K562 (cell line): Measurements from ENCODE around the gene CARD8. TPM values are rescaled to one million over a fixed set of nuclear protein-coding genes. Genes with fewer than 3 reads are reported as not detected.

ENCODE experiments used
- E2F5 ChIP-seq: sonication (generic); formaldehyde crosslinking; IDR thresholded peaks from 2 replicates; pipeline ENCODE4 v1.8.0; 2022; ENCODE audit warnings: mild to moderate bottlenecking, missing genetic modification reagents
- ETV6 ChIP-seq, 3 experiments: fragments of 150-350 bp in 1 of 3; sonication (generic) in 1 of 3; formaldehyde crosslinking in 1 of 3; IDR thresholded peaks; 2 replicates each; pipeline versions ENCODE4 v1.6.1 to v1.8.0; 2014 to 2022; ENCODE audit warnings: borderline replicate concordance in 2 of 3, low read depth in 2 of 3, antibody characterized with exemption in 1 of 3, low read length in 1 of 3, mild to moderate bottlenecking in 1 of 3, missing genetic modification reagents in 1 of 3
- FUS ChIP-seq: fragments of 200-400 bp; formaldehyde crosslinking; optimal IDR thresholded peaks from 2 replicates; pipeline ENCODE3; 2017; ENCODE audit warnings: low read depth, low read length
- HMG20B ChIP-seq: fragments of 250-450 bp; sonication (Bioruptor Pico); IDR thresholded peaks from 2 replicates; pipeline ENCODE4 v1.5.0; 2021; ENCODE audit warnings: mild to moderate bottlenecking
- HOMEZ ChIP-seq: fragments of 250-450 bp; sonication (Bioruptor Pico); IDR thresholded peaks from 2 replicates; pipeline ENCODE4 v1.4.0; 2020; ENCODE audit warnings: mild to moderate bottlenecking, moderate library complexity
- ILK ChIP-seq: fragments of 450-650 bp; IDR thresholded peaks from 2 replicates; pipeline ENCODE4 v1.6.1; 2016; ENCODE audit warnings: missing genetic modification characterization, low read depth, mild to moderate bottlenecking, missing compliant biosample characterization, moderate library complexity, borderline replicate concordance
- MTF1 ChIP-seq: fragments of 250-450 bp; sonication (Bioruptor Pico); IDR thresholded peaks from 2 replicates; pipeline ENCODE4 v1.9.0; 2021; ENCODE audit warnings: moderate library complexity, mild to moderate bottlenecking, inconsistent platforms, borderline replicate concordance
- MXD1 ChIP-seq: fragments of 250-450 bp; sonication (Bioruptor Pico); IDR thresholded peaks from 2 replicates; pipeline ENCODE4 v1.8.0; 2021; ENCODE audit warnings: borderline replicate concordance, mild to moderate bottlenecking, moderate library complexity; ENCODE audit not compliant: poor library complexity, severe bottlenecking
- NRF1 ChIP-seq, 2 experiments: fragments of 450-650 bp; IDR thresholded peaks in 1 of 2; conservative IDR thresholded peaks in 1 of 2; 2 replicates each; pipeline ENCODE4 v1.6.1; 2014; ENCODE audit warnings: mild to moderate bottlenecking in 2 of 2
- PCBP2 ChIP-seq: fragments of 200-400 bp; formaldehyde crosslinking; IDR thresholded peaks from 2 replicates; pipeline ENCODE4 v1.6.1; 2018; ENCODE audit warnings: low read length, low read depth, mild to moderate bottlenecking, moderate library complexity; ENCODE audit not compliant: poor library complexity, severe bottlenecking
- RBM34 ChIP-seq: fragments of 200-400 bp; formaldehyde crosslinking; IDR thresholded peaks from 2 replicates; pipeline ENCODE4 v1.6.1; 2018; ENCODE audit warnings: low read length, borderline replicate concordance; ENCODE audit not compliant: insufficient read depth
- SREBF1 ChIP-seq: fragments of 150-350 bp; IDR thresholded peaks from 2 replicates; pipeline ENCODE4 v1.6.1; 2014; ENCODE audit warnings: antibody characterized with exemption, low read depth, low read length, borderline replicate concordance
- TAF15 ChIP-seq: fragments of 200-400 bp; formaldehyde crosslinking; IDR thresholded peaks from 2 replicates; pipeline ENCODE4 v1.6.1; 2017; ENCODE audit warnings: mild to moderate bottlenecking, low read depth, low read length, moderate library complexity
- ZBTB33 ChIP-seq: sonication (generic); formaldehyde crosslinking; IDR thresholded peaks from 2 replicates; pipeline ENCODE4 v1.8.1; 2023; ENCODE audit warnings: mild to moderate bottlenecking, missing genetic modification reagents
- ZNF436 ChIP-seq: fragments of 250-450, 450-650 bp; sonication (Bioruptor Pico); formaldehyde crosslinking; IDR thresholded peaks from 2 replicates; pipeline ENCODE4 v1.7.0; 2020; ENCODE audit warnings: mild to moderate bottlenecking
- ZNF584 ChIP-seq: fragments of 200-800 bp; sonication (Bioruptor generic); IDR thresholded peaks from 2 replicates; pipeline ENCODE4 v1.6.1; 2016; ENCODE audit warnings: low read depth, mild to moderate bottlenecking, missing genetic modification characterization, missing compliant biosample characterization
- ZNF766 ChIP-seq: fragments of 200-800 bp; sonication (Bioruptor generic); conservative IDR thresholded peaks from 2 replicates; pipeline ENCODE4 v1.6.1; 2016; ENCODE audit warnings: missing genetic modification characterization, missing compliant biosample characterization
- polyA plus RNA-seq, 8 experiments: library from polyadenylated mRNA; depleted of rRNA in 4 of 8; stranded (reverse) in 5 of 8; unstranded in 3 of 8; fragments of >200 nt; fragmentation: Nextera tagmentation in 2 of 8; fragmentation: Illumina TruSeq in 1 of 8; extraction: Ambion mirVana in 2 of 8; extraction: Trizol in 1 of 8; gene quantifications; 2 replicates each; pipeline versions ENCODE4 v1.2.1 to v1.2.3, GENCODE V29; 2011 to 2014; ENCODE audit warnings: inconsistent platforms in 1 of 8, missing spikeins in 1 of 8
- total RNA-seq, 7 experiments: library from RNA; depleted of rRNA in 6 of 7; stranded (reverse); fragments of >200 nt in 6 of 7; fragmentation: Illumina TruSeq in 2 of 7; extraction: Trizol in 2 of 7; gene quantifications; 2 replicates each; pipeline versions ENCODE4 v1.2.1 to v1.2.3, GENCODE V29; 2011 to 2021; ENCODE audit warnings: low replicate concordance in 1 of 7
- TF ChIP-seq, protein P1 (sequence below): fragments of 450-650 bp; formaldehyde crosslinking; IDR thresholded peaks from 2 replicates; pipeline ENCODE4 v1.4.0; 2022; ENCODE audit warnings: mild to moderate bottlenecking, moderate library complexity

CARD8 gene
- total and polyA plus RNA-seq, 9 of the 15 experiments (the other 6 are each of a cell fraction or from before 2014, with no cell fraction given), result 11.5 to 26.4 (median 20.8) TPM

DNA sequence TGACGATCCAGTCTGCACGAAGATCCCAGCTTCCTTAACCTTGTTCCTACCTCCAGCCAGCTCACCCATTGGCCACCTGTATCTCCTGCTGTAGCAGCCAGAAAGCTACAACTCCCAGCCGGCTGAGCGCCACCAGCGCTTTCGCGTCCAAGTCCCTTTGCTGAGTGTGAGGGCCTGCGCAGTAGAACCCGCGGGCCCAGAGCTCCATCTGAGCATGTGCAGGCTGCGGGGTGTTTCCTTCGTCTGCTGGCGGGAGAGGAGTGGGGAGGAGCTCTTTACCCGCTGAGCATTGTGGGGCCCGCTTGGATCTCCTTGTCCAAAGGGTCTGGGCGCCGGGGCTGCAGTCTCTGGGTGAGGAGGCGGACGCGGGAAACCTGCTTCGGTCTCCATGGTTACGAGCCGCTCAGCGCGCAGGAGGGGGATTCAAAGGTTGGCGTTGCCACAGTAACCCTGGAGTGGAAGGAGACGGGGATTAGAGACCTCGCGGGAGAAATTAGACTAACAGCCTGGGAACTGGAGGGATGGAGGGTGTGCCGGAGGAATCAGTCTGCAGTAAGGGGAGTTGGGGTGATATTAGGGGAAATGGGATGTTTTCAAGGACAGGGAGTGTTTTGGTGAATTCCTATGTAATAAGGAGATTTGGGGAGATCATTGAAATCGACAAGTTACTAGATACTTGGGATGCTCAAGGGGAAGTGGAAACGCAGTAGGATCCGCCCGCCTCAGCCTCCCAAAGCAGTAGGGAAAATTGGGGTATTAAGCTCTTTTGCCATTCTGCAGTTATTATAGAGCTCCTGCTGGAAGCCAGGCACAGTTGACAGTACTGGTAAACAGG lies 51.7 kb downstream of the CARD8 start (continued):
- TF ChIP-seq HMG20B (no peak), NRF1 (conservative IDR thresholded peaks at IDR 0.05 in 1 of 2, IDR thresholded peaks at IDR 0.05 in 1 of 2) (peak; percentile 98), ETV6 (IDR thresholded peaks at IDR 0.05; ENCODE audit: borderline replicate concordance in 1 of 2, low read depth in 2 of 2, low read length in 1 of 2) (no peak), ETV6 (CRISPR knock-in tag; IDR thresholded peaks at IDR 0.05; ENCODE audit: borderline replicate concordance) (peak; percentile 24; the same call in 1 of the 2 replicates), PCBP2 (no peak), HOMEZ (CRISPR knock-in tag) (no peak), ZBTB33 (peak; percentile 84; the same call in 1 of the 2 replicates), RBM34 (no peak), FUS (no peak), ILK (tag) (no peak), TAF15 (no peak), MXD1 (CRISPR knock-in tag) (no peak), E2F5 (no peak; the same call in 1 of the 2 replicates), SREBF1 (no peak), ZNF436 (CRISPR knock-in tag) (no peak), ZNF766 (CRISPR knock-in tag) (no peak), MTF1 (CRISPR knock-in tag) (no peak), ZNF584 (CRISPR knock-in tag) (no peak)
- TF ChIP-seq, protein P1, sequence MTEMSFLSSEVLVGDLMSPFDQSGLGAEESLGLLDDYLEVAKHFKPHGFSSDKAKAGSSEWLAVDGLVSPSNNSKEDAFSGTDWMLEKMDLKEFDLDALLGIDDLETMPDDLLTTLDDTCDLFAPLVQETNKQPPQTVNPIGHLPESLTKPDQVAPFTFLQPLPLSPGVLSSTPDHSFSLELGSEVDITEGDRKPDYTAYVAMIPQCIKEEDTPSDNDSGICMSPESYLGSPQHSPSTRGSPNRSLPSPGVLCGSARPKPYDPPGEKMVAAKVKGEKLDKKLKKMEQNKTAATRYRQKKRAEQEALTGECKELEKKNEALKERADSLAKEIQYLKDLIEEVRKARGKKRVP, result 0 out of 2 replicates have a peak, but pooled peaks have one; percentile 28
